Stimulated activated CD4-positive, alpha-beta T cell treated with anti-CD3 and anti-CD28 coated beads, TNF-alpha, amount 100 ng/mL, for 4 hours (primary cell): ENCODE data around the gene MUSK.
"Not testable (repeated sequence)": the region's sequence is repeated elsewhere in the genome, so short reads cannot be mapped to it uniquely, and the experiment has no call there.

Experiments
- DNase-seq, 3 experiments: peaks; one replicate each; pipeline ENCODE4 v3.0.0-alpha.2; 2020; ENCODE audit warnings: low read depth in 3 of 3

MUSK gene

DNA sequence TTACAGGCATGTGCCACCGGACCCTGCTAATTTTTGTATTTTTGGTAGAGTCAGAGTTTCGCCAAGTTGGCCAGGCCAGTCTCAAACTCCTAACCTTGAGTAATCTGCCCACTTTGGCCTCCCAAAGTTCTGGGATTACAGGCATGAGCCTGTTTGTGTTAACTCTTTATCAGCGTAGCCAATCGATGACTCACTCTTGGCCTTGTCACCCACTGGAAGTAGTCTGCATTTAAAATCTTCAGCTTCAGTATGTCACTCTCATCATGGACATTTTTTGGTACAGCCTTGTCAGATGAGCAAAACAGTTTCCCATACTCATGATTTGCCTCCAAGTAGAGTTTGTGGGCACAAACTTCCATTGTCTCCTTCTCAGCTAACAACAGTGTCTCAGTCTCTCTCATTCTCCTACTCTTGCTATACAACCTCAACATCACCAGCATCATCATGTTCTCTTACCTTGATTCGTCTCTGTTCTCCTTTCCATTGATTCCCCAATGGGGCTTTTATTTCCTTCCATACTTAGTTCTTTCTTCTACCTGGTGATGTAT is 22.5 kb downstream of the MUSK start:
- DNase-seq, result no peak

DNA sequence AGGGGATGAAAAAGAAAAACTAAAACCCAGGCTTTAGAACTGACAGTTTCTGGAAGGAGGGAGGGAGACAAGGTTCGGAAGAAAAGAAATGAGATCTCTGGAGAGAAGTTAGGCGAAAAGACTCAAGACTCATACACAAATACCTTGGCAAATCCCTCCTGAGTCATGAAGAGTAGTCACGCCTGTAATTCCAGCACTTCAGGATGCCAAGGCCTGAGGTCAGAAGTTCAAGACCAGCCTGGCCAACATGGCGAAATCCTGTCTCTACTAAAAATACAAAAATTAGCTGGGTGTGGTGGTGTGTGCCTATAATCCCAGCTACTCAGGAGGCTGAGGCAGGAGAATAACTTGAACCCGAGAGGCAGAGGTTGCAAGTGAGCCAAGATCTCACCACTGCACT is 27.3 kb downstream of the MUSK start:
- not testable (repeated sequence) for DNase-seq

DNA sequence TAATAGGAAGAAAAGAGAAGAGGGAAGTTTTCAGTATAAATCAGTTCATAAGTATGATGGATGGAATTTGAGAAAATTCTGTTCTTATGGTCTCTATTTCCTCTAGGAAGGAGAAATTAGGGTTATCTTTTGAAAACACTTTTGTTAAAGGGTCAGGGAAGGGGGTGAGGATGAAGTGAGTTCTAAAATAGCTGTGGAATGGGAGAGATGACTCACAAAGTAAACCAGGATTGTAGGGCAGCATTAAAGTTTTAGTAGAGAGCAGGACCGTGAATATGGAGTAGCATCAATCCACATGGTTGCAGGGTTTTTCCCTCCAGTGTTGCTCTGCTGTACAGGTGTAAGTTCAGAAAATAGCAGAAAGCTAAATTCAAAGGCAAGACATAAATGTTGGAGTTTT is 32.4 kb downstream of the MUSK start:
- no peak for DNase-seq

DNA sequence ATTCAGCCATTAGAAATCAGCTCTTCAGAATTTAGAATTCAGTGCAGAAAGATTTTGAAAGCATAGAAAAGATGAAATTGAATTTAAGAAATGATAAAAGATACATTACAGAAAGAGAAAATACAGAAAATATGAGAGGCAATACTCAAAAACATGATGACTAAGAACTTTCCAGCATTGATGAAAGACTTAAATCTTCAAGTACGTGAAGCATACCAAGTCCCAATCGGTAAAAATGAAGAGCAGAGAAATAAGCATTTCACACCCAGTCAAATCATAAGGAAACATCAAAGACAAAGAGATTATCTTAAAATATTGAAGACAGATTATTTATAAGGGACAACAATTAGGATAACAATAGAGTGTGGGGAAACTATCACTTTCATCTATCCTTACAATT is 35.1 kb downstream of the MUSK start:
- no peak for DNase-seq

DNA sequence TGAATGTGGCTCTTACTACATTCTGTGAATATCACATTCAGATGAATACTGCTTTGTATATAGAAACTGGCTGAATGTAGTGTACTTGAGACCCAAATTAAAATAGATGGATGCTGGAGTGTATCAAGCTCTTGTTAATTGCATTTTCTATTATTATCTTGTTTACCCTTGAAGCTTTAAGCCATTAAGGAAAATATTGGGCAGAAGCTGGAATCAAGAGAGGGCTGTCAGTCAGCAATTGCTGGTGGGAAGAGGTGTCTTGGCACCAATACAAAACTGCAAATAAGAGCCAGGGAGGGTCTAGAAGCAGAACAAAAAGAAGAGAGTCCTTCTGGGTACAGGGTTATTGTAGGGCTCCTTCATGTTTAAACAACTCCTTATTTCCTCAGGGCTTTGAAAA is 38.8 kb downstream of the MUSK start:
- no peak for DNase-seq

DNA sequence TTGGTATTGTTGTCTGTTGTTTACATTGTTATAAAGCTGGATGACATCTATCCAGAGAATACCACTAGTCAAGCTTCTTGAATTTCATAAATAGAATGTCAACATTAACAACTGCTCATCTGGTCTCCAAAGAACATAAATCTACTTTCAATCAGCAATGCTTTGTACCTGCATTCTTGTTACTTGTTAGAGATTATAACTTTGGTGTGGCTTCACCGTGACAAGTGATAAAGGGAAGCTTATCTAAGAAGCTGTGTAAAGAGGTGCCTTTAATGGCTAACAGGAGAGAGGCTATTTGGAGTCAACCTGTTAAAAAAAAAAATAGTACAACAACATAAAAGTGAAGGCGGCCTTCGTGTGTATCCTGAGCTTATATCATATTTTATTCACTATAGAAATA is 41.8 kb downstream of the MUSK start:
- no peak for DNase-seq

DNA sequence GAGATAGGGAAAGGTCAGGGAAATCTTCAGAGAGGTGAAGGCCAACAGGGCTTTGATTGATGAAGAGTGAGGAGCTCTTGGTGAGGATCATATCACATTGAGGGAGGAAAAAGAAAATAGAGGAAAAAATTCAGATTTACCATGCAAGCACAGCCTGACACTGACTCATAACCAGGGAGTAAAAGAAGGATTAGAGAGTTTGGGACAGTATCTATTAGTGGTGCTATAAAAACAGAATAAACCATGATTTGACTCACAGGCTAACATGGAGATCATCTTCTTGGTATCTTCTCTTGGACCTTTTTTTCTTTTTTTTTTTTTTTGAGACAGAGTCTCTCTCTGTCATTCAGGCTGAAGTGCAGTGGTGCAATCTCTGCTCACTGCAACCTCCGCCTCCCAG is 44.4 kb downstream of the MUSK start:
- DNase-seq, result no peak

DNA sequence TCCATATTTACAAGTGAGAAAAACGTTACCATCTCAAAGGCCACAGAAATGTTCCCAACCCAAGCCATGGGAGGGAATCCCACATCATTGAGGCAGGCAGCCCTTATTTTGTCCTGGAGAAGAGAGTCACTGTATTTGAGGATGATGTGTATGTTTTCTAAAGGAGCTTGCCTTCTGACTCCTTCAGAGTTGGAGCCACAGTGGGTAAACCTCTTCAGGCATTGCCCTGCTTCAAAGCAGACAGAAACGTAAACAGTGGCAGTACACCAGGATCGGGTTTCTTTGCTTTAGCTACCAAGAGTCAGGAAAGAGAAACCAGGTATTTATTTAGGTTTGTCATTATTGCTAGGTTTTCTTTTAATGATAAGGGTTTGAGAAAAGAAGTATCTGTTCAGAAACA is 45.7 kb downstream of the MUSK start:
- no peak for DNase-seq

DNA sequence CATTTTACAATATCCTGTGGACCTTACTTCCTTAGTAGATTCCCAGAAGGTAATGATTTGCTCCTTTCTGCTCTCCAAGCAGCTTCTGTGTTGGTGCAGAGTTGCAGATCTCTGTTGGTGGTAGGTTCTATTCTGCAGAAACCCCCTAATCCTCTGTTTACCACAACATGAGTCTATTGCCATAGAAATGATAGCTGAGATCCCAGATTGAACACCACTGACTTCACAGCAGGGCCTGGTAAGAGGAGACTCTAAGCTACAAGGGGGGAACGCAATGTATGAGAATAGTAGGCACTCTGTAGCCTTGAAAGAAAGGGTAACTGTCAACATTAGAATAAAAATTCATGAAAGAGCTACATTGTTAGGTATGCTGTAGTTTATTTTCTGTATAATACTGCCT is 59.5 kb downstream of the MUSK start:
- no peak for DNase-seq

DNA sequence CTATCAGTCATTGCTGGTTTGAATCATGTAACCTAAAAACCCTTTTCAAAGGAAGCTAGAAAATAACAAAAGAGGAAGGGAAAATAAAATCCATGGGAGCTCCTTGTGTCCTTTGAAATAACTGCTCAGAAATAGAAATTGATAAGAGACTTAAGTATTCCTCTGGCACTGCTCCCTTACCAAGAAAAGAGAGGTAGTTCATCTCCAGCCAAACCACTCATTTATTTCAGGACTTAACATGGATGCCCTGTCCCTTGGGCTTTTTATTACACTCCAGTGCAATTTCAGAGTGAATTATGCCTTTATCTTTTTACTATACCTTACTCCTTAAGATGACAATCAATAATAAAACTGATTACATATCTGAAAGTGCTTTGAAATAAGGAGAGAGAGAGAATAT is 61.0 kb downstream of the MUSK start:
- DNase-seq, result no peak

DNA sequence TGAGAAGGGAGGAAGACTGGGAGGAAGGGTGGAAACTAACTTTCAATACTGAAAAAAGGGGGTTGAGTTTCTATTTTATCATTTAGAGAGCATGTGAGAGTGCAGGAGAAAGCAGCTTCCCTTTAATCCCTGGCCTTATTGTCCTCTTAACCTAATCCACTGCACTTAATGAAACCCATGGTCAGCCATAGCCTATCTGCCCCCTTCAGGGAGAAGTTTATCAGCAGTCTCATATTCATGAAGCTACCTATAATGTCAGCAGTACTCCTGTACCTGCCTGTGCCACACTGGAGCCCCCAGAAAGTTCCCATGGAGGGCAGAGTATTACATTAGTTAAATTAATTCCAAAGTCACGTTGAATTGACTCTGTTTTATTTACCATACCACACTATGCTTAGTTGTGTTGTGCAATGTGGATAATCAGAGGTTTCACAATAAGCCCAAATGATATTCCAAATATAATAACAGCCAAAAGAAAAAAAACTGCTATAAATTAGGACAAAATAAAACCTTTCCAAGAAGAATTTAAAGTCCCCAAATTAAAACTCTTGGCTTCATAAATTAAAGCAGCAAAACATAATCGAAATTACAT is 62.9 kb downstream of the MUSK start:
- DNase-seq, result no peak

DNA sequence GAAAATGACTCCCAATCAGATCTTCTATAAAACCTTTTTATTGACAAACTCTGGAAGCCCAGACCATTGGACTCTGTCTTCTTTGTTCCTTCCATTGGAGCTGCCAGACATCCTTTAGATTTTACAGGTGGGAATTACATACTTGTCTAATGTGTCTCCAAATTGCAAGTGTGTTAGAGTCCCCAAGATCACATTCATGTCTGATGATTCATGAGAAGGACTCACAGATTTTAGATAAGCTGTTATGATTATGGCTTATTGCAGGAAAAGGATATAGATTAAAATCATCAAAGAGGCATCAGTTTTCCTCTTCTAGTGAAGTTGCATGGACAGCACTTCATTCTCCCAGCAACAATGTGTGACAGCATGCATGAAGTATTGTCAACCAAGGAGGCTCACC is 70.4 kb downstream of the MUSK start:
- no peak for DNase-seq

DNA sequence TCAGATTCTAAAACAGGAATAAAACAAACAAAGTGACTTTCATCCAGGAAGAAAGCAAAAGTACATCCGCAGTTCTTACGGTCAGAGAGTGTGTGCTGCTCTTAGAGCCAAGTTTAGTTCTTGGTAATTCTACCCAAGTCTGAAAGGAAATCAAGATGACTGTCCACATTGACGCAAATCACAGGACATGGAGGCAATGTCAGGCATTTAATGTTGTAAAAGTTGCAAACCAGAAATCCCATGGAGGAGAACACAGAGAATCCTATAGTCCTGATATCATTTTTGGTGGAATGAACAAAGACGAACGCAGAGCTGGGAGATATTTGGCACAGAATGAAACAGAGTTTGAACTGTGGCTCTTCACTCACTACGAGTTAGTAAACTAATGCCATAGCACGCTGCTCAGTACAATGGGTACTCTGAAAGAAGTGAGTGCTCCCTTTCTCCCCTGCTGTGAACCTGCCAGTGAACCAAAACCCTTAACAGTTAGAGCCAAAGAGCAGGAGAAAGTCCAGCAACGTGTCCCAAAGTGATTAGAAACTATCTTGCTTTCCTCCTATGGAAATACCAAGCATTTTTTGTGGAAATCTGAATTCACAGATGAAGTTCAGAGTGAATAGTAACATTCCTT is 74.3 kb downstream of the MUSK start:
- DNase-seq, result no peak

DNA sequence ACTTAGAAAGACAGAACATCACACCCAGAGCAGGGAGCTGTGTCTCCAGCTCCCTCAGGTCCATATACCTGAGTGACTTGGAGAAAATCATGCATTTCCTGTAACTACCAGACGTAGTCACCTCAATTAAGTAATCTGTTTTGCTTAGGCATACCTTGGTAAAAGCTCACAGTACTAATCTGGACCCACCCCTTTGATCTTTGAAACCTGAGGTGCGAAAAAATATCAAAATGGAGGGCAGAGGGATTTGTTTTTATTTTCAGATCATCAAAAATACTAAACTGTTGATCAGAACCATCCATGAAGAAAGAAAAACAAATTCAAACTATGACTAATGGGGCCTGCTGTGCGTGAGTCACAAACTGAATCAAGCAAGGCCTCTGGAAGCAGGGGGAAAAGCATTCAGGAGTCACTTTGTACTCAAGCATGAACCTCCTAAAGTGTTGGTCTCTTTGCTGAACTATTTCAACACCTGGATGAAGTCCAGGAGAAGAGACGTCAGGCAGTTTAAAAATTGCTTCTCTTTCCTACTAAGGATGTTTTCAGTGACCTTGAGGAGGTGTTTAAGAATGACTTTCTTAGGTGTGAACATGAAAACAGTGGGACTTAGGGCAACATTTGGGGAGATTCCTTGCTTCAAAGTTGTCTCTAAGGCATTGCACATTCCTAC is 76.3 kb downstream of the MUSK start:
- no peak for DNase-seq

DNA sequence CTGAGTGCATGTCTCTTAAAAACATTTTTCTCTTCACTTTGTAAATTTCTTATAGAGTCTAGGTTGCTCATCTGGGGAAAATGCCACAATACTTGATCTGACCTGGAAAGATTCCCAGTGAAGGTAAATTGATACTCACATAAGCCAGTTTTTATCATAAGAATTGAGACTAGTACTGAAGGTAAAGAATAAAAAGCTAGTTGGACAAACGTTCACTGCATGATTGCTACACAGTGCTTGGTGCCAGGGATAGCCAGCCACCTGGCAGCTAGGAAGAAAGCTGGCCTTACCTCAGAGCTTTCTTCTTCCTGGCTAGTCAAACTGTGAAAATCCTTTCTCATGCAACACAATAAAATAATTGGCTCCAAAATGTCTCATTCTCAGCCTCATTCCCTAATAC is 77.1 kb downstream of the MUSK start:
- no peak for DNase-seq

DNA sequence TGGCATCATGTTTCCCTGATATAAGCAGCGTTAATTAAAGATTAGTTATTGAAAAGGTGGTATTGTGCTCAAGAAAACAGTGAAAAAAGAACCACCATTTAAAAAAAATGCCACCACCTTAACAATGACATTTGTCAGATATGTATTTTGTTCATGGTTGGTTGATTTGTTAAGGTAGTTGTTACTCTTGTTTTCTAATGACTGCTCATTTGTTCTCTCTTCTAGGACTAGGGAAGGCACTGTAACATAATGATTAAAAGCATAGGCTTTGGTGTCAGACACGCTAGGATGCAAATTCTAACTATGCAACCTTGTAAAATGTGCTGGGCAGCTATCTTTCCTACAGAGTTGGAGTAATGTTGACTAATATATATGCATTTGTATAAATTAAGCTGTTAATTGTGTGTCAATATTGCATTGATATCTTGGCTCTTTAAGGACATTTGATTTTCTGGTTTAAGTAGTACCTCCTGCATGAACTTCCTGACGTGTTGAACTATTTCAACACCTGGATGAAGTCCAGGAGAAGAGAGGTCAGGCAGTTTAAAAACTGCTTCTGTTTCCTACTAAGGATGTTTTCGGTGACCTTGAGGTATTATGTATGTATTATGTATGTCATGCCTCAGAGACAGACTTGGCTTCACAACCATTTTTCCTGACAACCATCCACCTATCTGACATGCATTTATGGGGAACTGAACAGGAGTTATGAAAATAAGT is 77.8 kb downstream of the MUSK start:
- DNase-seq, result no peak

DNA sequence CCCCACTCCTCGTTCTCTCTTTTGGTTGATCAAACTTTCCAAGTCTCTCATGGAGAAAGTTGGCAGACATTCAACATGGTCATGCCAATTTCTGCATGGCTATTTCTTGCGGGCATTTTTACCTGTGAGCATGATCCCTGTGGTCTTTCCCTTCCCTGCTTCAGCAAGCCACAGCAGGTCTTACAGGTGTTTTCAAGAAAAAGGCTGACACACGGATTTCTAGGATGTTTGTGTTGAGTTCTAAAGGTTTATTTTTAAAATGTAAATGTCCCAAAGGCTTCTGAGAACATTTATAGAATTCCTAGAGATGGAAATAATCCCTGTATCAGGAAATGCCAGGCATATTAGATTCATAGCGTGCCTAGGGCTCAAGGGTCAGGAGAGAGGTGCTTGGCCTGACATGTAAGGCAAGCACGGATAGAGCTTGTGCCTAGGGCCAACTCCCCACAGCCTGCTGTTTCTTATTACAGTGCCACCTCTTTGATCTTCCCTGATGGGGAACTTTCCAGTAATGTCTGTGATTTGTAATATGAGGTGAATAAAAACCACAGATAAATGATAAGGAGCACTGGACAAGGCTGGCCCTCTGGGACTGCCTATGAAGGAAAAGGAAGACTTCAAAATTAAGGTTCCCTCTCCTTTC is 79.8 kb downstream of the MUSK start:
- DNase-seq, result no peak

DNA sequence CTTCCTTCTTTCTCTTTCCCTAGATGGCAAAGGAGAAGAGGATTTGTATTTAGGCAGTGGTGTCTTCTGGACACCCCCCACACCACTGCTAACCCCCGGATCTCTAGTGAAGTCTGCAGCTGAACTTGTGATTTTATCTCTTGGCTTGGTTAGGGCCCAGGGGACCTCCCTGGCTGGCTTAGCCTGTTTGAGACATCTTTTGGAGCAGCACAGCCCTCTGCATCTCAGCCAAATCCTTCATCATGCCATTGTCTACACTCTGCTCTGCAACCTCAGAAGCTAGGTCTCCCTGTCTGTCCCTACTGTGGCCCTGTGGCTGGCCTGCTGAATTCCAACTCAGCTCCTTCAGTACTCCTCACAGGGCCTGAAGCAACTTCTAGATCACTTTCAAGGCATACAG is 81.7 kb downstream of the MUSK start:
- no peak for DNase-seq

DNA sequence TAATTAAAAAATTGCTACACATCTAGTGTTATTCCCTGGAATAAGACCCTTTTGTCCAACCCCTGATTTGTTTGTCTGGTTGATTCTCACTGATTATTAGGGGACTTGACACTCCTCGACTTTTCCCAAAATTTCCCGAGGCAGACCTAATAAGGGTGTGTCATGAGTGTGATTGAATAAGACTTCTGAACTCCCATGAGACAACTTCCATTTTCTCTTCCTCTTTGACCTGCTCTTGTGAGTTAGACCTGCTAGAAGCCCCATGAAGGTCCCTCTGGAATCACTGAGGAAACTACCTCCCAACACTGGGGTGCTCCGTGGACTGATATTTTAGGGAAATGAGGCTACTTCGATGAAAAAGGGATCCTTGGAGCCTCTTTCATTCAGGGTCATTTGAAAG is 83.4 kb downstream of the MUSK start:
- DNase-seq, result no peak

DNA sequence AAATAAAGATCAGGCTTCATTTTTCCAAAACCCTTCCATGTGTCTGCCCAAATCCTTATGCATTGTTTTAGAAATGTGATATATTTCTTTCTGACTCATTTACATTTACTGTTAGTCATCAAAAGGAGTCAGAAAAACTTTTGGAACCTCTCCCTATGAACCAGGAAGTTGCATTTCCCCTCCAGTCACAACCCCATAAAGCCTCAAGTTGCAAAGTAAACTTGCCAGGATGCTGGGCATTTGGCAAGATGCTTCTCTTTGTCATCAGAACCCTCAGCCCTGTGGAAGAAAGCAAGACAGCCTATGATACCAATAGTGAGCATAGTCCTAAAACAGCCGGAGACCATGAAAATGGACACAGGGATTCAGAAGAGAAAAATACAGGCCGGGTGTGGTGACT is 84.2 kb downstream of the MUSK start:
- DNase-seq, result no peak

DNA sequence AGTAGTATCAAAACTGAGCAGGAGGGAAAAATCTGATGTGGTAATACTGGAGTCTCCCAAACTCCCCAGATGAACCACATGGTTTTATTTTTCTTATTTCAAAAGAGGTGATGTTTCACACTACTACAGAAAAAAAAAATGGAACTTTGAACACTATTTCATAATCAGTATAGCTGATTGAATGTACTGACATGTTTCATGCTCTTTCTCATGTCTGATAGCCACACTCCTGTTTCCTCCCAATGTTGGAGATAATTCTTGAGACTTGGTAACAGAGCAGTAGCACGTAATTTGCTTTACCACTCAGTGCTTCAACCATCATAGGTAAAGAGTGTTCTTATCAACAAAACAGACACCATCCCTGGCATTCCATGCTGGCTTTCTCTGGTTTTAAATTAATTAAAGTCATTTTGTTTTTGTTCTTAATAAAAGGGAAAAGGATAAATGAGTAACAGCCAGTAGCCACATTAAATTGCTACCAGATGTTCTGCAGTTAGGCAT is 85.2 kb downstream of the MUSK start:
- no peak for DNase-seq

DNA sequence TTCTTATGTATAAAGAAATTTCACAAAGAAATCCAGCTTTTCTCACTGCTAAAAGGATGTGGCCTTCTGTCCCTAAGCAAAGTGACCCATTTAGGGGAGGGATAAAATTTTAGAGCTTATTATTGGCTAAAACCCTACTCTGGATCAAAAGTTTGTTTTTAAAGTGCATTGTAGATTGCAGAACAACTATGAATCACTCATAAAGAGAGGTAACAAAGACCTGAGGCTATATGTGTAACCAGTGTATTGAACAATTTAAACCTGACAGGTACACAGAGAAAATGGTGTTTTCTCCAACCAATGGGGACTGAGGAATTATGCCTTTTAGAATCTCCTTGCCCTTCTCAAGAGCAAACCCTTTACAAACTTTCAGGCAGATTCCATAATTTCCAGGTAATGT is 86.6 kb downstream of the MUSK start:
- no peak for DNase-seq
